Putamen (tissue), 1 donor: Measurements from ENCODE around the gene EEF2K.

Experiments used
- DNase-seq: peaks from one replicate; pipeline ENCODE4 v3.0.0-alpha.2; 2016; ENCODE audit warnings: low spot score

Gene EEF2K

DNA sequence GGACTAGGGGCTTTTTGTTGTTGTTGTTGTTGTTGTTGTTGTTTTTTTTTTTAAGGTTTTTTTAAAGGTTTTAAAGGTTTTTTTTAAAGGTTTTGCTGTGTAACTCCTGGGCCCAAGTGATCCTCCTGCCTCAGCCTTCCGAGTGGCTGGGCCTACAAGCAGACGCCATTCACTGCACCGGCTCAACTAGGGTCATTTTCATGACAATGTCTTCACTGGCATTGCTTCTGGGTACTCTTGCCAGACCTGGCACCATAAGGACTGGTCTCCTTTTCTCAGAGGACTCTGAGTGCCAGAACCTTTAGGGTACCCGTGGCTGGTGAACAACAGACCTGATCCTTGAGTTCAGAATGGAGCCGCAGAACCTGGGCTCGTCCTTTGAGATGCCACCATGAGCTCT, 111.5 kb downstream of the EEF2K start:
- DNase-seq: no peak

DNA sequence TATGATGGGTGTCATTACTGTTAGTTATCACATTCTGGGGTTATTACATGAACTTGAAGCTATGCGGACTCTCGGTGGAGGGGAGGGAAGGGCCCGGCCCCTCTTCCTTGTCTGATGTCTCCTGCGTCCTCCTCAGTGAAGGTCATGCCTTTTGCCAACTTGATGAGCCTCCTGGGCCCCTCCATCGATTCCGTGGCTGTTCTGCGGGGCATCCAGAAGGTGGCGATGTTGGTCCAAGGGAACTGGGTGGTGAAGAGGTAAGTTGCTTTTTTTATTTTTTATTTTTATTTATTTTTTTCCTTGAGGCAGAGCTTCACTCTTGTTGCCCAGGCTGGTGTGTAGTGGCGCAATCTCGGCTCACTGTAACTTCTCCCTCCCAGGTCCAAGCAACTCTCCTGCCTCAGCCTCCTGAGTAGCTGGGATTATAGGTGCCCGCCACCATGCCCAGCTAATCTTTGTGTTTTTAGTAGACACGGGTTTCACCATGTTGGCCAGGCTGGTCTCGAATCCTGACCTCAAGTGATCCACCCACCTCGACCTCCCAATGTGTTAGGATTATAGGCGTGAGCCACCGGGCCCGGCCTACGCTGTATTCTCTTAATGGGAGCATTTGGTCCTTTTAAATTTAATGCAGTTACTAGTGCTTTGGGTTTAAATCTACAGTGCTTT, 112.7 kb downstream of the EEF2K start:
- no peak for DNase-seq

DNA sequence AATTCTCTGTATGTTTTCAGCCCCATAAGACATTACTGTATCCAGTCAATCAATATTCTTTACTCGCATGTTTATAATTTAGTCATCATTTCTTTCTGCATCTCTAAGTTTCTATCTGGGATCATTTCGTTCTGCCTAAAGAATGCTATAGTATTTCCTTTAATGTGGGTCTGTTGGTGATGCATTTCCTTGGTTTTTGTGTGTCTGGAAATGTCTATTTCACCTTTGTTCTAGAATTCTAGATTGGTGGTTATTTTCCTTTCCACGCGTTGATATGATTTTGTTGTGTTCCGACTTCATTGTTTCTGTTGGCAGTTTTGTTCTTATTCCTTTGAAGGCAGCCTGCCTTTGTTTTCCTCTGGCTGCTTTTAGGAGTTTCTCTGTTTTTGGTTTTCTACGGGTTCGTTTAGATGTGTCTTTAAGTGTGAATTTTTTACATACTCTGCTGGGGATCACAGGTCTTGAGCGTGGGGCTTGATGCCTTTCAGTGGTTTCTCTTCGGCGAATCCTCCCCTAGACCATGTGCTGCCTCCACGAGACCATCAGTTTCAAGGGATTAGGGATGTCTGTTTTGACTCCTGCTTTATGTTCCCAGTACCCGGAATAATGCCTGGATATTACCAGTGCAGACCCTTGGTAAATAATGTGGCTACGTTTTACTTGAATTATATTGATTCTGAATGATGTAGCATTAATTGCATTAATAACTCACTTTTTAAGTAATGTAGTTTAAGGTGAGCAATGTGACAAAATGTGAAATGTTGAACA, 114.7 kb downstream of the EEF2K start:
- DNase-seq: no peak

- DNase-seq: peak; percentile 48
Measured at GRCh38 chr16:22321340-22322001, 115.4 kb downstream of the EEF2K start.

- no peak for DNase-seq
Measured at GRCh38 chr16:22322021-22322471, 116.0 kb downstream of the EEF2K start.

DNA sequence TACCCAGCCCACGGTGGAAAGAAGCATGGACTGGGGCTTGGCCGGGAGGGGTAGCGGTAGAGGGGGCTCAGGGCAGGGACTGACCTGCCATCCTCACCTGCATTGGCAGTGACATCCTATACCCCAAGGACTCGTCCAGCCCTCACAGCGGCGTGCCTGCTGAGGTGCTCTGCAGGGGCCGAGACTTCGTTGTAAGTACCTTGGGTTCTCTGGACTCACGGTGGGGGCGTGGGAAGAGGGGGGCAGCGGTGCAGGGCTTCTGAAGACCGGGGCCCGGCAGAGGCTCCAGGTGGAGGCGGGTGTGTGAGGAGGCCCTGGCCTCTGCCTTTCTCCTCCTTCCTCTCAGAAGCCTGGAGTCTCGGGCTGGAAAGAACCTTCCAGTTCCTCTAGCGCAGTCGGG, 116.7 kb downstream of the EEF2K start:
- no peak for DNase-seq

- no peak for DNase-seq
Measured at GRCh38 chr16:22323173-22323958, 117.3 kb downstream of the EEF2K start.

DNA sequence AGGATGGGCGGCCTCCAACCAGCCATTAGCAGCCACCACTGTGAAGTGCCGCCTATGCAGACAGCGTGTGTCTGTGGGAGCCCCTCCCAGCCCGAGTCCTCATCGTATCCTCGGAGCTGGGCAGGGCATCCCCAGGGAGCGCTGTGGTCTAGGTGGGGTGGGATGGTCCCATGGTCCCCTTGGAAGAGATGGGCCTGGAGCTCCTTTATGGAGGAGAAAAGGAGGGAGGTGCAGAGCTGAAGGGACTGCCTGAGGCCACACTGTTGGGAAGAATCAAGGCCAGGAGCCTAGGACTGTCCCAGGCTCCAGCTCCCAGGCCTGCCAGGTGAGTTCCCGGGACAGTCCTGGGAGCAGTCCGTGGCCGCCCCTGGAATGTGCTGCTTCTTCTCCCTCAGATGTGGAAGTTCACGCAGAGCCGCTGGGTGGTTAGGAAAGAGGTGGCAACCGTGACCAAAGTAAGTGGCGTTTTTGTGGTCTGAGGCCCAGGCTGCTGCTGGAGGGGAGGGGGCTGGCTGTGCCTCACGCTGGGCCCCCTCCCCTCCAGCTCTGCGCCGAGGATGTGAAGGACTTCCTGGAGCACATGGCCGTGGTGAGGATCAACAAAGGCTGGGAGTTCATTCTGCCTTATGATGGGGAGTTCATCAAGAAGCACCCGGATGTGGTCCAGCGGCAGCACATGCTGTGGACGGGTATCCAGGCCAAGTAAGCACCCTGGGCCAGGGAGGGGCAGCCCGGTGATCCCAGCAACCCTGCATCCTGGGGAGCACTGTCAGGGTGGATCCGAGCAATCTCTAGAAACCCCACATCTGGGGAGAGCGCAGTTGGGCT, 118.1 kb downstream of the EEF2K start:
- DNase-seq: no peak

DNA sequence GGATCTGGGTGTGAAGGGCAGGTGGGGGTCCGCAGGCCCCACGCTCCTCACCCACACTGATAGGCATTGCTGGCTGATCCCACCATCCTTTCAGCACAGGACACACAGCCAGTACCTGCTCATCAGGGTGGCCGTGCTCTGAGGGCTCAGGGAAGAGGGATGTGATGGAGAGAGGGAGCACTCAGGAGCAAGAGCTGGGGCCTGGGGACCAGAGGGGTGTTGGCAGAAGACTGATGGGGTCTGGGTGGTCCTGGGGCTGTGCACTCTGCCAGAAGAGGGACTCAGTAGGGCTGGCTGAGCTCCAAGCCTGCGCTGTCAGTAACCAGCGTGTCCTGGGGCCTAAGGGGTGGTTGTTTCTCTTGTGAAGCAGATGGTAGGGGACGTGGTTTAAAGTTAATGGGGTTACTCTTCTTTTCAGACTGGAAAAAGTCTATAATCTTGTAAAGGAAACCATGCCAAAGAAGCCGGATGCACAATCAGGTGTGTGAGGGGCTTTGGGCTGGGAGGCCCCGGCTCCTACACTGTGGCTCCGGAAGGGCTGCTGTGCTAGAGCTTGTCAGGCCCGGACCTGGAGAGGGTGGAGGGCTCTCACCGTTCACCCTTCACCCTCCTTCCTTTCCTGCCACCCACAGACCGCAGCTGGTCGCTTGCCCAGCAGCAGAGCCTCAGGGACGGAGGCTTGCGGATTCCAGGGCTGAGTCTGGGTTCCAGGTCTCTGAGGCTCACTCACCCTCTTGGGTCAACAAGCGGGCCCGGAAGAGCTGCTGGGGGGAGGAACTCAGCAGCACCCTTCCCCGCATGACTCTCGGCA, 118.9 kb downstream of the EEF2K start:
- DNase-seq: no peak

DNA sequence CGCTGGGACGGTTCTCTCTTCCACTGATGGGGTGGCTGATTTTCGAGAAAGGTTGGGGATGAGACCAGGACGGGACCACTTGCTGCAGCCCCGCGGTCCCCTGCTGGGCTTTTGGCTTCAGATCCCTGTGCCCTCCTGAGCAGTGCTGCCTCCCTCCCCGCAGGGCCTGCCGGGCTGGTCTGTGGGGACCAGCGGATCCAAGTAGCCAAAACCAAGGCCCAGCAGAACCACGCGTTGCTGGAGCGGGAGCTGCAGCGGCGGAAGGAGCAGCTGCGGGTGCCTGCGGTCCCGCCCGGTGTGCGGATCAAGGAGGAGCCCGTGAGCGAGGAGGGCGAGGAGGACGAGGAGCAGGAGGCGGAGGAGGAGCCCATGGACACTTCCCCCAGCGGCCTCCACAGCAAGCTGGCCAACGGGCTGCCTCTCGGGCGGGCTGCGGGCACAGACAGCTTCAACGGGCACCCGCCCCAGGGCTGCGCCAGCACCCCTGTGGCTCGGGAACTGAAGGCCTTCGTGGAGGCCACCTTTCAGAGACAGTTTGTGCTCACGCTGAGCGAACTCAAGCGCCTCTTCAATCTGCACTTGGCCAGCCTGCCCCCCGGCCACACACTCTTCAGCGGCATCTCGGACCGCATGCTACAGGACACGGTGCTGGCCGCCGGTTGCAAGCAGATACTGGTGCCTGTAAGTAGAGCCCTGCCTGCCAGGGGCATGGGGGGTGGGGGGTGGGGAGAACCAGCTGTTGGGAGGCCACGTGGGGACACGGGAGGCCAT, 119.7 kb downstream of the EEF2K start:
- DNase-seq: no peak

GRCh38 chr16:22326369-22326652, 120.2 kb downstream of the EEF2K start:
- DNase-seq: no peak

- DNase-seq: no peak
Measured at GRCh38 chr16:22326771-22327445, 120.8 kb downstream of the EEF2K start.

DNA sequence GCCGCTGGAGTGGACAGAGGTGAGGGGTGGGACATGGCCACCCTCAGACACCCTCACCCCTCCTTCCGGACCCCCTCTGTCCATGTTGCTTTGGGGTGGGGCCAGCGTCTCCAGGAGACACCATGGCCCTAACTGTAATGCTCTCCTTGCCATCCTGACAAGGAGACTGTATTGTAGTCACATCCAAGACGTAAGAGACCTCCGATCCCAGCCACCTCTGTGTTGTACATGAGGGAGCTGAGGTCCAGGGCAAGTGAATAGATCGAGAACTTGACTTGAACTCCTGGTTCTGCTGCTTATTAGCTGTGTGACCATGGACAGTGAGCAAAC, 121.3 kb downstream of the EEF2K start:
- DNase-seq: no peak

DNA sequence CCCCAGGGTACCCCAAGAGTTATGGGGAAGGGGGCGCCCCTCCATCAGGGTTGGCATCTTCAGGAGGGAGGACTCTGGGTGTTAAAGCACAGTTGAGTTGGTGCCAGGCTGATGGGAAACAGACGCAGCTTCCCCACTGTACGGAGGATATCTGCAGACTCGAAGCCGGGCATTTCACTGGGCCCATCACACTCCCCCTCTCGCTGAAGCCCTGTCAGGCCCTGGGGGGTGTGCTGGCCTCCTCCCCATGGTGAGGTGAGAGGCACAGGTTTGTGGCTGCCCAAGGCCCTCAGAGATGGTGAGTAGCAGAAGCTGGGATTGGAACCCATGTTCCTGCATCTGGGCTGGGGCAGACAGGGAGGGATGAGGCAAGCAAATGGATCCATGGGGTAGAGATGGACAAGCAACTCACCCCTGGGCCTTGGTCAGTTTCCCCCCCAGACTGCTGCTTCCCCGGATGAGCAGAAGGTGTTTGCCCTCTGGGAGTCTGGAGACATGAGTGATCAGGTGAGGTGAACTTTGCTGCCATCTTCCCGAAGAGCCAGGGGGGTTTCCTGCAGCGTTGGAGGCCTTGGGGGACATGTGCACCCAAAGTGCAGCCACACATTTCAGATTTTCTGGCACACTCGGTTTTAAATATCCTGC, 122.1 kb downstream of the EEF2K start:
- no peak for DNase-seq

- DNase-seq: no peak
Measured at GRCh38 chr16:22329199-22329695, 123.2 kb downstream of the EEF2K start.

DNA sequence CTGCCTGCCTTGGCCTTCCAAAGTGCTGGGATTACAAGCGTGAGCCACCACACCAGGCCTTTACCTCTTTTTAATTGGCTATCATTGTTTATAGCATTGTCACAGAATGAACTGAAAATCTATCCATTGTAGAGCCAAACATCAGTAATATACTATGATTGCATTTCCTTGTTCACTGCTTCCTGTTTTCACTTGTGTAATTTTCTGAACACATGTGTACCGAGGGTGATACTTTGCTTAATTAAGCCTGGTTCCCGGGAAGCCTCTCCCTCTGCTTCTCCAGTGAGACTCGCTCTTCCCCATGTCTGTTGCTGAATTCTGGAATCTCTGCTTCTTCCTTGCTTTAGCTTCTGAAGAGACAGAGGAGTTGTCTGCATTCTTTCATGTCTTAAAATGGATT, 124.2 kb downstream of the EEF2K start:
- DNase-seq: no peak

DNA sequence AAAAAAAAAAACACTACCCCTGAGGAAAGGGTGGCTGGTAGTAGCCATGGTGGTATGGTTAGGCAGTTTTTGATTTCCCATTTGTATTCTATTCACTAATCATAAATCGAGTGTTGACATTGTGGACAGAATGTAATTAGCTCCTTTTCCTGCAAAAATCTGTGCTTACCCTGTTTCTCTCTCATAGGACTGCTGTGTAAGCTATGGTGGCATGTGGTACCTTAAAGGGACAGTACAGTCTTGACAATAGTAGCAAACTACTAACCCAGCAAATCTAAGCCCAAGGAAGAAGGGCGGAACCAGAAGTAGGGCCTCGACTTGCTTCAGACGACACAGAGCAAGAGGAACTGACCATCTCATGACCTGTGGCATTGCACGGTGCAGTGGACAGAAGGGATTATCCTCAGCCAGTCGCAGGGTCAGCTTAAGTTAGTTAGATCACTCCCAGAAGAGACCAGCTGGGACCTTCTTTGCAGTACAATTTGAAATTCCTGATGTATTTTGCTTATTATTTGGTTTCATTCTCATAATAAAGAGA, 127.4 kb downstream of the EEF2K start:
- DNase-seq: no peak

- no peak for DNase-seq
Measured at GRCh38 chr16:22335668-22336246, 129.7 kb downstream of the EEF2K start.
